GM19467 (cell line): Measurements from ENCODE around the gene BTN2A1.

Source experiments
- ATAC-seq: cut with Tn5 transposase; IDR thresholded peaks from one replicate; pipeline ENCODE4 v1.9.1; 2021; ENCODE audit warnings: mild to moderate bottlenecking, moderate library complexity; ENCODE audit not compliant: unreplicated experiment

Gene BTN2A1

GRCh38 chr6:26465776-26466175, 8.0 kb downstream of the BTN2A1 start:
- no peak for ATAC-seq

GRCh38 chr6:26468829-26469228, 11.1 kb downstream of the BTN2A1 start:
- ATAC-seq, result no peak

- ATAC-seq, result no peak
Observed at GRCh38 chr6:26470643-26471042, 12.9 kb downstream of the BTN2A1 start.

- ATAC-seq, result no peak
Observed at GRCh38 chr6:26471970-26472369, 14.2 kb downstream of the BTN2A1 start.

GRCh38 chr6:26472549-26473290, 15.0 kb downstream of the BTN2A1 start:
- no peak for ATAC-seq

- no peak for ATAC-seq
Observed at GRCh38 chr6:26473429-26473757, 15.6 kb downstream of the BTN2A1 start.

GRCh38 chr6:26473758-26474438, 16.1 kb downstream of the BTN2A1 start:
- ATAC-seq, result peak; percentile 91

GRCh38 chr6:26474439-26474881, 16.7 kb downstream of the BTN2A1 start:
- no peak for ATAC-seq

GRCh38 chr6:26475823-26476729, 18.3 kb downstream of the BTN2A1 start:
- no peak for ATAC-seq

GRCh38 chr6:26476896-26477295, 19.1 kb downstream of the BTN2A1 start:
- no peak for ATAC-seq

- ATAC-seq, result no peak
Observed at GRCh38 chr6:26477426-26477825, 19.7 kb downstream of the BTN2A1 start.

- no peak for ATAC-seq
Observed at GRCh38 chr6:26478100-26478984, 20.6 kb downstream of the BTN2A1 start.

GRCh38 chr6:26478985-26479278, 21.2 kb downstream of the BTN2A1 start:
- ATAC-seq, result no peak

- no peak for ATAC-seq
Observed at GRCh38 chr6:26482338-26482737, 24.6 kb downstream of the BTN2A1 start.

- ATAC-seq, result no peak
Observed at GRCh38 chr6:26483727-26484126, 26.0 kb downstream of the BTN2A1 start.

GRCh38 chr6:26484161-26484560, 26.4 kb downstream of the BTN2A1 start:
- no peak for ATAC-seq

- ATAC-seq, result no peak
Observed at GRCh38 chr6:26485112-26485780, 27.5 kb downstream of the BTN2A1 start.

- no peak for ATAC-seq
Observed at GRCh38 chr6:26486358-26486757, 28.6 kb downstream of the BTN2A1 start.

GRCh38 chr6:26487466-26487865, 29.7 kb downstream of the BTN2A1 start:
- no peak for ATAC-seq
